ENCODE results near the gene SLC66A1.

Gene SLC66A1

DNA sequence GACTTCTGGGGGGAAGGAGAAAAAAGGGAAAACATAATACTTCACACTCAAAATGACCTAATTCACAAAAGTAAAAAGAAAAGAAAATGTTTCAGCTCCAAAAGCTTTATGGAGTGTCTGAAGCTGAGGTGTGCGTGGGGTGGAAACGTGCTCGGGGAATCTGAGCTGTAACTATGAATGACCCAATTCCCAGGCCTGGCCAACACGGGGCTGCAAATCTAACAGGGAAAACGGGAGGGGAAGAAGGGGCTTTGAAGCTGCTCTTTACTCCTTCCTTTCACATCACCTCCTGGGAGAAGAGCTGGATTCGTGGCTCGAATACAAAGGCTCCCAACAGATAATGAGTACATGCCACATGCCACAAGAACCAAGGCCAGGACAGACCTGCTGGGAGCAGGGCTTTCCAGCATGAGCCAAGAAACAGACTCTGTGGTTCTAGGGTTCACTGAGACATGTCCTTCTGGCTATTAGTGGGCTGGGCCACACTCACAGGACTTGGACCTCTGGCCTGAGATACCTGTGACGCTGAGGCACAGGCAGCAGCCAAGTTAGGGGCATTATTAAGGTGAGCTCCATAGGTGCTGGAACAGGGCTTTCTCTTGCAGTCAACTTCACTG, 51.5 kb downstream of the SLC66A1 start:
- no peak for DNase-seq

DNA sequence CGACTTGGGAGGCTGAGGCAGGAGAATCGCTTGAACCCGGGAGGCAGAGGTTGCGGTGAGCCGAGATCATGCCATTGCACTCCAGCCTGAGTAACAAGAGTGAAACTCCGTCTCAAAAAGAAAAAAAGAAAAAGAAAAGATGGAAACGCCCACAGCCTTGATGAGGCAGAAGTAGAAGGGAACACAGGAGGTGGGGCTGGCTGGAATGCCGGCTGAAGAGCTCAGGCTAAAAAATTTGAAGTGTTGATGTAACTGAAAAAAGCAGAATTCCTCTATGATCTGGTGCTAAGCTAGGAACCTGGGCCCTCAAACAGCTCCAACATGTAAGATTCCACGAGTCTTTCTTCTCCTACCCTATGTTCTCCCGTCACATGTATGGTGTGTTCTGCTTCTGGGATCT, 53.6 kb downstream of the SLC66A1 start:
- DNase-seq, result no peak

DNA sequence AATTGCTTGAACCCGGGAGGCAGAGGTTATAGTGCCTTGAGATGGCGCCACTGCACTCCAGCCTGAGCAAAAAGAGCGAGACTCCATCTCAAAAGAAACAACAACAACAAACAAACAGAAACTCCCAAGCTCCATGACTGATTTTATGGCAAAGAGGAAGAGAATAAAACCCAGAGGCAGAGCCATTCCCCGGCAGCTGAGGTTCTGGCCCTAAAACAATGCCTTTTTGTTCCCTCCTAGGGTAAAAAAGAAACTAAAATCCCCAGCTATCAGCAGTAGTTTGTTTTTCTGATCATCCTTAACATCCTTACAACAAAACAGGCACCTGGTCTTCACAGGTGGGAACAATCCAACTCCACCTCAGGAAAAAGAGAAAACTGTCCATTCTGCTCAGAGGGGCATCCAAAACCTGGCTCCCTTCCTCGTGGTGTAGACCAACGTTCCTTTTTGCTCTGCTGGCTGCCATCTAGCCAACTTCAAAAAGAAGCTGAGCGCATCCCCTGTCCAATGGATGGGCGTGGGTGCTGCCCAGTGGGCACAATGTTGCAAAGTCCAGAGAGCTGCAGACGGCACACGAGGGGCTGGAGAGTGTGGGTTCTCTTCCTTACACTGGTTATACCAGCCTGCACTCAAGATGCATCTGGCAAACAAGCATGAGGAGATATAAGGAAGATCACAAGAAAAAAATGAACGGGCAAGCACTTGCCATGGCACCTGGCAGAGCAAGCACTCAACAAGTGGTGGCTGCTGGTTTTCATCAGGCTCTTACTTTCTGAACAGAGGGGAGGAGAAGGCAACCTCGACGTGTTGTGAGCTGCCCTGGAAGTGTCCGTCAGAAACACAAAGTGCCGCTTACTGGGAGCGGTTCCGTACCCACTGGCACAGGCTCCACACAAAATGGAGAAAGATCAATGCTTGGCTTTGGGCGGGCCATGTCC, 54.7 kb downstream of the SLC66A1 start:
- no peak for DNase-seq

DNA sequence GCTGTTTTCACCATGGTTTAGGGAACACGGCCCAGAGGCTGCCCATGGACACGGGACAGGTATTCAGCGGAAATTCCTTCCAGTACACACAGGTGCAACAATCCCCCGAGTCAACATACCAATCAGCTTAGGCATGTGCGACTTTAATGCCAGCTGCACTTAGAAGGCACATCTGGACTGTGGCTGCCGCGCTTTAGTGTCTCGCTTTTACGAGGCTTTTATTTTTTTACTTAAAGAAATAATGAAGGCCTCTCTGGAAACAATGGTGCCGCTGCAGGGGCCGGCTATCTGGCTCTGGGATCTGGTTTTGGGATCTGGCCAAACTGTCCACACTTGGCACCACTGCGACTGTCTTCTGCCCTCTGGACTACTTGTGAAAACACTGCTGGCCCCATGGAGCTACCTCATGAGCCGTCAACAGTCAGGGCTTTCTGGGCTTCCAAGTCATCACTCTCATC, 55.5 kb downstream of the SLC66A1 start:
- DNase-seq, result no peak

DNA sequence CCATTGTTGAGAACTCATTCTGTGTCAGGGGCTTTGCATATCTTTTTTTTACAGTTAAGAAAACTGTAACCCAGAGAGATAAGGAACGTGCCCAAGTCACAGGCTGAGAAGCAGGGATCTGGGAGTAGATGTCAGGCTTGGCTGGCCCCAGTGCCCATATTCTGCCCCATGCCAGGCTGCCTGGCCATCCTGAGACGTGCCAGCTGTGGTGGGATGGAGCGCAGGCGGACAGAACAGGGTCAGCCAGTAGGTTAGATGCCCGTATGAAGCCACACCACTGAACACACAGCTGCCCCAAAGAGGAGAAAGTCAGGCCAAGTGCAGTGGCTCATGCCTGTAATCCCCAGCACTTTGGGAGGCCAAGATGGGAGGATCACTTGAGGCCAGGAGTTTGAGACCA, 55.9 kb downstream of the SLC66A1 start:
- DNase-seq, result no peak

DNA sequence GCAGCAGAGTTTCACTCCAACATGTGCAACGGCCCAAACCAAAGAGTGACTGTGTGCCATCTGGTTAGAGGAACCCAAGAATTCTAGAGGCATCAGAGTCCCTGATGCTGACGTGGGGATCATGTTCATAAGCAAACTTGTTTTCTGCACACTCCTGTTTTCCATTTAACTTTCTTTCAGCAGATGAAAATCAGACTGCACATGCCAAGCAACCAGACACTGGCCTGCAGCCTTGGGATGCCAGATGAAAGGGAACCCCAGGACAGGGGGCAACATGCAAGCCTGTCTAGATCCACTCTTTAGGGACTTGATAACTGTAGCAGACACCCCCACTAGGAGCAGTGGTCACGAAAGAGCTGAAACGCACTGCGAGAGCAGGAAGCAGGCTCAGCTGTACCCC, 56.8 kb downstream of the SLC66A1 start:
- DNase-seq, result no peak

DNA sequence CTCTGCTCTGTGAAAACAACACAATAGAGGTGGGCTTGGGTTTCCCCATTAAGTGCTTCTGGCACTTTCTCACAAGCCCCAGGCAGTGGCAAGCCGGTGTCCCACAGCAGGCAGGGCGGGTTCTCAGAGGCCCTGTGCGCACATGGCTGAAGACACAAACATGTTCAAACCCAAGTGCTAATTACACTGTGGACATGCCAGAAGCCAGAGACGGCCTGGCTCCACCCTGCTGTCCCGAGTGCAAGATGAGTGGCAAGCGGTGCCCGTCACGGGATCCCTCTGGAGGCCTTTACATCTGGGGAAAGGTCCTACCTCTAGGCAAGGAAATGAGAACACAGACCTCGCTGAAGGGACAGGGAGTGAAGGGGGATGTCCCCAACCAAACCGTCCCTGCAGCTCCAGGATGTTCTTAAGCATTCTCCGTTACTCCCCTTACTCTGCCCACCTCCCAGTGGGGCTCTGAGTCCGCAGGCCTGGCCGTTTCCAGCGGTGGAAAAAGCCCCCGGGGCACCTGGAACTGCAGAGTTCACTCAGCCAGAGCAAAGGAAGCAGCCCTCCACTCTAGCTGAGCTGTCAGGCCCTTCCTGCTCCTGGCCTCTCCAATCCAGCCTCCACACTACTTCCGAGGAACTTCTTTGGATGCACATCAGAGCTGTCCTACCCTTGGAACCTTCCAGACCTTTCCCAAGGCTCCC, 57.4 kb downstream of the SLC66A1 start:
- DNase-seq, result no peak

DNA sequence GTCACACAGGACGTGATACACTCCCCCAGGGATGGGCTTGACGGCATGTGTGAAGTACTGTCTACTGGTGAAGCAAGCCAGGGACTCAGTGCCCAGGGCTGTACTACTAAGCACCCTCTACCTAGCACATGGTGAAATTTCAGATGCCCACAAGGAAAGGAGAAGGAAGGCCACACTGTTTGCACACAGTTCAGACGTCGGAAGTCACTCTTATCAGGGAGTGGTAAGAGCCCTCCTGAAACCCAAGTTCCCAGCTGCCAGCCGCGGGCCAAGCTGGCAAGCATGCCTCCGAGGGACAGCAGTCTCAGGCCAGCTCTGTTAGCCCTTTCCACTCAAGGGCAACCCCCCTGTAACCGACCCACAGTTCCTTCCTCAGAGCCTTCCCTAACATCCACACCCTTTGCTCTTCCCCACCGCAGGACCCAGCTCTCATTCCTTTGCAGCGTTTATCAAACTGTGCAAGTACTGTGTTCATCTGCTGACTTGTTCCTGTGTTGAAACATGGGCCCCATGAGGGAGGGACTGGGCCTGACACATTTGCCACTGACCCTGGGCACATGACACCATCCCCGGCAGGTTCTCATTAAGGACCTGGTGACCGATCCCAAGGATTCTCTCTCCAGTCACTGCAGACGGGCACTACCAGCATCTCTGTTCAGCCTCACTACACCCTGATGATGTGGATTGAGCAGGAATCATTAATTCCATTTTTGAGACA, 58.5 kb downstream of the SLC66A1 start:
- no peak for DNase-seq

DNA sequence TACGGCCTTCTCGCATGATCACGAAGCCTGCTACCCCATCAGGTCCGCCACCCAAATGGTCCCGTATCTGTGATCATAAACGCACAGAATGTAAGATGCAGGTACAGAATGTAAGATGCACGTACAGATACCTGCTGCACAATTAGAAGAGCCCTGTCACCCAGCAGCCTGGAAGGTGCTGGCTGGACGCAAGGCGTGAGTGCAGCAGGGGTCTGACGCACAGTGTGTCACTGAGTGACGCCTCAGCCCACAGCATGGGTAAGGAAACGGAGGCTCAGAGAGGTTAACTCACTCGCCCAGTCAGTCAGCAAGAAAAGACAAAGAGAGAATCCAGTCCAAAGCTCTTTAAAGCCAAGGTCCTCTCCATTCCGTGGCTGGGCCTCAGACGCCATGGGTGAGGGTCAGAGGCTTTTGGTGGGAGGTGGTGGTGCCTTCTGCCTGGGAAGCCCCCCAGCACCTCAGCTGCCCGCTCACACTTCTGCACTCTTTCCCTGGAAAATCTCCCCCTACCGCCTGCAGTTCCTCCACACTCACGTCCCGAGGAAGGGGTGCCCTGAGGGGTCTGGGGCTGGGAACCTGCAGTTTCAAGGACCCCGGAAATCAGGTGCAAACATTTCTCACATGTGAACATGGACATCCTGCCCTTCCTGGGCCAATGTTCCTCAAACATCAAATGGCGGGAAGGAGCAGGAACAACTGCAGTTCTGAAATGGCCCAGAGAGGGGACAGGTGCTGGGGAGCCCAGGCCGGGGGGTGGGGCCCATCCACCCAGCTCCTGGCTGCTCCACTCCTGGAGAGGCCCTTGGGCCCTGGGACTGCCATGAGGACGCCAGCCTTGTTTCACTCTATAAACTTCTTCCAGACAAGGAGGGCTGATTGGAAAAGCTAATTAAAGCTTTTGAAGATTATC, 59.4 kb downstream of the SLC66A1 start:
- DNase-seq, result no peak

DNA sequence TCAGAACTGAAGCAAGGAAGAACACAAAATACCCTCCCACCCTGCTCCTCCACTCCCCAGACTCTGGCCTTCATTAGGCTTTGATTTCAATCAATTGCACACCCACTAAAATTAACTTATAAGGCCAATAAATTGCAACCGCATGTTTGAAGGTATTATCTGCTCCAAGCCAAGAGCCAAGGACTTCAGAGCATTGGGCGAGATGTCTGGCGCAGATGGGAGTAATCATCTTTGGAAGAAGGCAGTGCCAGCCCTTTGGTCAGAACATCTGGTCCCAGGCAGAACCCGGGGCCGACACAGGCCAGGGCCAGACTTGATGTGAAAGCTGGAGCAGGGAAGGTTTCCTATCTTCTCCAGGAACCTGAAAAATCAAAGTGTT, 60.0 kb downstream of the SLC66A1 start:
- no peak for DNase-seq

DNA sequence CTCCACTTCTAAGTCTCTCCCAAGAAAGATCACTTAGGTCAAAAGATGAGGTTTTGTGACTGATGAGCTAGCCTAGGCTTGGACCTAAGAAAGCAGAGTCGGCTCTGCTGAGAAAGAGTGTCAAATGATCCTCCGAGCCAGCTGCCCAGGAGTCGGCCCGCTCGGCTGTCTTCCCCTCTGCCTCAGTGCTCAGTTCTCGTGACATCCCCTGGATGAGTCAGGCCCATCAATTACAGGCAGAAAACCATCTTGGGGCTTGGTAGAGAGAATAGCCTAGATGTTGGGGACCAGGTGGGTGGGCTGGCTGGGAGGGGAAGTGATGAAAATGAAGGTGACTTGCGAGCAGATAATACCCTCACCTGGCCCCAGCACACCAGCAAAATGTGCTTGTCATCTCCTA, 60.5 kb downstream of the SLC66A1 start:
- DNase-seq, result no peak

DNA sequence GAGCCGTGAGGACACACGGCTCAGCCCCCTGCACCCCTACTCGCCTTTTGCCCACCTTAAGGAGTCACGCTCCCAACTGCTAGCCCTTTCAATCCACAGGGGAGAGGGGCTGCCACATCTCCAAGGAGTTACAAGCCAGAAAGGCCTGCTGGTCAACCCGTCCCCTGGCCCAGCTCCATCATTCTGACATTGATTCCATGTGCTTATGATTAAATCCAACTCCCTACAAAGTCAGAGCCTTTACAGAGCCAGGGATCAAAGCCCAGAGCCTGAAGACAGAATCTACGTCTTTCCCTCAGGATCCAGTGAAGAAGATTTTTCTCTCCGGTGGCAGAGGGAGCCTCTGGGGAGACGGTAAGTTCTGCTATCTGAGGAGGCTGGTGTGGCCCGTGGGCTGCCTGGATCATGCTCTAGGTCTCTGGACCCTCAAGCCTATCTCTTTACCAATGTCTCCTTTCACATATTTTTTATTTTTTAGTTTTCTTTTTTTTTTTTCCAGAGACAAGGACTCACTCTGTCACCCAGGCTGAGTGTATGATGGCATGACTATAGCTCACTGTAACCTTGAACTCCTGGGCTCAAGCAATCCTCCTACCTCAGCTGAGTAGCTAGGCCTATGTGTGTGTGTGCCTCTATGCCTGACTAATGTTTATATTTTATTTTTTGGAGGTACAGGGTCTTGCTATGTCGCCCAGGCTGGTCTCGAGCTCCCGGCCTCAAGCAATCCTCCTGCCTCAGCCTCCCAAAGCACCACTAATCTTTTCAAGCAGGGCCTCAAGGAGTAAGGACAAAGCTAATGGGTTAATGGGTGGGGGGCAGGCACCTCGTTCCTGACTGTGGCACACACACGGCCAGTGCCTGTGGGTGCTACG, 61.3 kb downstream of the SLC66A1 start:
- DNase-seq, result no peak

DNA sequence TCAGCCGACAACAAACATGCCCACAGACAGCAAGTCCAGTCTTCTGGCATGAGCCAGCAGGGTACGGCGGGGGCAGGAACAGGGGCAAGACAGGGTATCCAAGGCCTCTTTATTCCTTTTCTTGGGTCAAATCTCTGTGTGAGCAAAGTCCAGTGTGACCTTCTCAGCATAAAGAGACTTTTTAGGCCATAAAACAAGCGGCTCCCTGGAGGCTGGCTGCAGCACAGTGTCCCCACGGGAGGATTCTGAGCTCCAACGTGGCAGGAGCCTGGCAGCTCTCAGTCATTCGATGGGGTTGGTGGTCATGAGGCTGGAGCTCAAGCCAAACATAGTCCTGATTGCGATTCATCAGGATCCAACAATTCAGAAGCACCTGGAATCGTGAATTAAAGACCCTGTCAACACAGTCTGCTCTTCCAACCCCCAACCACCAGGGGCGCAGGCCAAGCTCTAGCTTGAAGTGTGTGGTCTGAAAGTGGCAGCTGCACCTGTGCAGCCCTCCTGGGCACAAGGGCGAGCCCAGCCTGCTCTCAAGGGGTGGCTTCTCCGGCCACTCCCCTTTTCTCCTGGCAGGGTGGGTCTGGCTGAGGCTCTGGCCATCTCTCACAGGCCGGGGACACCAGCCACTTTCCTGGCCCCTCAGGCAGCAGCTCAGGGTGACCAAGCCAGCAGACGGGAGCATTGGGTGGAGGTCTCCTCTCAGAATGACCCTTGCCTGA, 62.1 kb downstream of the SLC66A1 start:
- DNase-seq, result no peak

DNA sequence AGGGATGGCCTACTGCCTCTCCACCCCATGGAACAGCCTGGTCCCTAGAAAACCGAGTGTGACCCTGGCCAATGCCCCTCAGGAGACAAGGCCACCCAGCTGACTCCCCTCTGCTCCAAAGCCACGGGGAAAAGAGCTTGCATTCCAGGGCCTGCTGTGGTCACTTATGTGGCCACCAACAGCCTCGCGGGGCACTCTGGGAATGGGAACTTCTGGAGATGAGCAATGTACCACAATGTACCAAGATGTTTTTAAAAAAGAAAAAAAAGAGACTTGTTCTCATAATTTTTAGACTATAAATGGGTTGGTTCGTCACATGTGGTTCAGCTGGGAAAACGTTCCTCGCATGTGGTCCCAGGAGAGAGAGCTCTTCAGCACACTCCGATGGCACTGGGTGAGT, 62.8 kb downstream of the SLC66A1 start:
- no peak for DNase-seq

DNA sequence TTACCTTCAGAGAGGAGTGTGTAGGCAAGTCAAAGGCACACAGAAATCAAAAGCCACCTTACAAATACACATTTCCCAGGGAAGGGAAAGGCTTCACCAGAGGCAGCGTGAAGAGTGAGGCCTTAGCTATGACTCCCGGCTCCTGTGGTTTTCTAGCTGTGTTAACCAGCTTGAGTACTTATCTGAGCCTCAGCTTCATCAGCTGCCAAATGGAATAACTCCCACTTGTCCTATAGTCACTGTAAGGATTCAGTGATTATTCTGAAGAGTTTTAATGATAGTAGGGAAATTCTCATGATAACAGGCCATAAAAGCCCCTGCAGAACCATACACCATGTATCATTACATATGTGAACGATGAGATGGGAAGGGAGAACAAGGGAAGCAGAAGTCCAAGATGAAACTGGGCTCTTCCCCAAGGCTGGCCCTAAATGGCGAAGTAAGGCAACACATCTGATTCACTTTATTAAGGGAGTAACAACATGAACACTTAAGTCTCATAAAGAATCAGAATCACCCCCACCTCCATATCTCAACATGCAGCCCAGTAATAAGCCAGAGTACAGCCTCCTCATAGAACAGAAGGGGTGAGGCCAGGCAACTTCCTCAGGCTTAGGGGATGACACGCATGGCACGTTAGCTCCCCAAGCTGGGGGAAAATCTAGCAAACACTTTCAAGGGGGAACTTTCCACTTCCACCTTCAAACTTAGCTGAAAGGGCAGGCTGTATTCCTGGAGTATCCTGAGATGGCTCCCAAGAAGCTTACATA, 63.7 kb downstream of the SLC66A1 start:
- no peak for DNase-seq

DNA sequence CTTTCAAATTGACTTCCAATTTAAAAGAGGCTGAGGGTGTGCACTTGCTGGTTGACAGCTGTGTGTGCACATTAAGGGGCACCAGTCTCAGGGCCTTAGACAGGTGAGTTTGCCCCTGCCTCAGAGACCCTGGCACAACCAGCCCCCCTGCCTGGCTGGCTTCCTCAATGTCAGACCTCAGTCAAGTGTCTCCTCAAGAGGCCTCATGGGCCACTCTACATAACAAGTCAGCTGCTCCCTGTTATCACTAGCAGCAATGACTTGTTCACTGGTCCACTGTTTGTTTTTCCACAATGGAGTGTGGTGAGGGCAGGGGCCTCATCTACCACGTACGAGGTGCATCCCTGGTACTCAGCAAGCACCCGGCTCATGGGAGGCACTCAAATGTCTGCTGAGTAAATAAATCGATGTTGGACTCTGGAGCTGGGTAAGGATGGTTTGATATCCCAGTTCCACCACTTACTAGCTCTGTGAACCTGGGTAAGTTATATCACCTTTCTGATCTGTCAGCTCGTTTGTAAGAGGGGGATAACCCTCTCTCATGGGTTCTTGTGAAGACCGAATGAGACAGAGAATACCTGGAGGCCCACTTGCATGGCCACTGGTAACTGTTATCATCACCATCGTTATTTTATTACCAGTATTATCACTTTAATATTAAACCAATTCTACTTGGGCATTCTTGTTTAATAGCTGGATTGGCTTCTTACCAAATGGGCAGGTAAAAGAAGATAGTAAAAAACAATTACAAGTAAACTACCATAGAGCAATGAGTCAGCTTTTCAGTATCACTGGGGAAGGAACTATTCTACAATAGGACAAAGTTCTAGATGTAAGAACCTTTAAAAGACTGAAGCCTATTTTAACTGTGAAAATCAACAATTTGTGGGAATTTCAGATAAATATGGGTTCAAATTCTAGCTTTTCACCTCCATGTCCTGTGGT, 64.6 kb downstream of the SLC66A1 start:
- DNase-seq, result no peak

DNA sequence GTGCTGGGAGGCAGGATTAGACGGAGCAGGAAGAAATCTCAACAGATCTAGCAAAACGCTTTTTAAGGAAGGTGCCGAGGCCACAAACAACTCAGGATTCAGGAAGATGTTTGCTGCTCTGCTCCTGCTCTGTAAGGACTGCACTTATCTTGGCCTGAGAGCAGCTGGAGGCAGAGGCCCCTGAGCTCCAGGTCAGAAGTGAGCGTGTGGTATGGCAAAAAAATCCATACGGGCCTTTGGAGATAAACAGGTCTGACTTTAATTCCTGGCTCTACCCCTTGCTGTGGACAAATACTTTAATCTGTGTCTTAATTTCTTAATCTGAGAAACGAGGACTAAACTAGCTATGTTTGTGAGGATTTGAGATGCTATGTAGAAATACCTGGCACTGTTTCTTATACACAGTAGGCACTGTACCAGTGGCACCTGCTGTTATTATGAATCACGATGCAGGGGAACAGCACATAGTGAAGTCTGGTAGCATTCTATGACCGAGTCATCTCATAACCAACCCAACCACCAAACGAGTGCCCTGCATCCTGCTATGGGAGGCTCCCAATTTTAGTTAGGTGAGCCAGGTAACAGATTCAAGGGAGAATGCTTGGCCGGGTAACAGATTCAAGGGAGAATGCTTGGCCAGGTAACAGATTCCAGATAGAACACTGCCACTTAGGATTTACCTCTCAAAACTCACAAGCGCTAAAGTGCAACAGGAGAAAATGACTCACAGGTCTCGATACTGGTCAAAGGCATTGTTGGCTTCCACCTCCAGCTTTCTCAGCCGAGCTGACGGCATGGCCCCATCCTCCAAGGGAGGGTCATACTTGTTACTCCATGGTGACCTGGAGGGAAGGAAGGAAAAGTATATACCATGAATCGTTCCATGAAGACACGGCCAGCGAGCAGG, 65.9 kb downstream of the SLC66A1 start:
- no peak for DNase-seq
